D721Med (cell line): ENCODE measurements around the gene TCHHL1.

Experiments used
- DNase-seq: peaks from one replicate; pipeline ENCODE4 v3.0.0; 2011; ENCODE audit warnings: low spot score; ENCODE audit not compliant: insufficient read length
- FAIRE-seq: peaks from 2 replicates; lab custom pipeline; 2011; peaks lifted over from hg19 to GRCh38; lab: Jason Lieb, UNC
- TF ChIP-seq, protein P1 (sequence below): IDR thresholded peaks from 2 replicates; pipeline ENCODE4 v1.5.1; 2012; ENCODE audit warnings: mild to moderate bottlenecking, control low read depth; ENCODE audit not compliant: insufficient read depth; ENCODE audit errors: missing control alignments

TCHHL1 gene

DNA sequence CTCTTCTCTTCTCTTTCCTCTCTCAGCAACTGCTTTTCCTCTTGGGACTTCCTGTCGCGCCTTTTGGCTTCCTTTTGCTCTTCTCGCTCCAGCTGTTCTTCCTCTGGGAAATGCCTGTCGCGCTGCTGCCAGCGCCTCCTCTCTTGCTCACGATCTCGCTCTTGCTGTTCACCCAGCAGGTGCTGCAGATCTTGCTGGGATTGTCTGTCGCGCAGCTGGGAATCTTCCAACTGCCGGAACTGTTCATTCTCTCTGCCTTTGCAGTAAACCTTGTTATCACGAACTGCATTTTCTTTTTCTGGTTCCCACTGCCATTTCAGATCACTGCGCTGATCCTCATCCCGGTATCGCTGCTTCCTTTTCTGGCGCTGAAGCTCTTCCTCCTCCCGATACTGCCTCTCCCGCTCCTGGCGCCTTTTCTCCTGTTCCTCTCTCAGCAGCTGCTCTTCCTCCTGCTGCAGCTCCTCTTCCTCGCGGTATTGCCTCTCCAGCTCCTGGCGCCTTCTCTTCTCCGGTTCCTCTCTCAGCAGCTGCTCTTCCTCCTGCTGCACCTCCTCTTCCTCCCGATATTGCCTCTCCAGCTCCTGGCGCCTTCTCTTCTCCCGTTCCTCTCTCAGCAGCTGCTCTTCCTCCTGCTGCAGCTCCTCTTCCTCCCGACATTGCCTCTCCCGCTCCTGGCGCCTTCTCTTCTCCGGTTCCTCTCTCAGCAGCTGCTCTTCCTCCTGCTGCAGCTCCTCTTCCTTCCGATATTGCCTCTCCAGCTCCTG lies 20.6 kb upstream of the TCHHL1 start:
- FAIRE-seq = no peak
- DNase-seq = no peak
- TF ChIP-seq, protein P1, sequence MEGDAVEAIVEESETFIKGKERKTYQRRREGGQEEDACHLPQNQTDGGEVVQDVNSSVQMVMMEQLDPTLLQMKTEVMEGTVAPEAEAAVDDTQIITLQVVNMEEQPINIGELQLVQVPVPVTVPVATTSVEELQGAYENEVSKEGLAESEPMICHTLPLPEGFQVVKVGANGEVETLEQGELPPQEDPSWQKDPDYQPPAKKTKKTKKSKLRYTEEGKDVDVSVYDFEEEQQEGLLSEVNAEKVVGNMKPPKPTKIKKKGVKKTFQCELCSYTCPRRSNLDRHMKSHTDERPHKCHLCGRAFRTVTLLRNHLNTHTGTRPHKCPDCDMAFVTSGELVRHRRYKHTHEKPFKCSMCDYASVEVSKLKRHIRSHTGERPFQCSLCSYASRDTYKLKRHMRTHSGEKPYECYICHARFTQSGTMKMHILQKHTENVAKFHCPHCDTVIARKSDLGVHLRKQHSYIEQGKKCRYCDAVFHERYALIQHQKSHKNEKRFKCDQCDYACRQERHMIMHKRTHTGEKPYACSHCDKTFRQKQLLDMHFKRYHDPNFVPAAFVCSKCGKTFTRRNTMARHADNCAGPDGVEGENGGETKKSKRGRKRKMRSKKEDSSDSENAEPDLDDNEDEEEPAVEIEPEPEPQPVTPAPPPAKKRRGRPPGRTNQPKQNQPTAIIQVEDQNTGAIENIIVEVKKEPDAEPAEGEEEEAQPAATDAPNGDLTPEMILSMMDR = no peak

DNA sequence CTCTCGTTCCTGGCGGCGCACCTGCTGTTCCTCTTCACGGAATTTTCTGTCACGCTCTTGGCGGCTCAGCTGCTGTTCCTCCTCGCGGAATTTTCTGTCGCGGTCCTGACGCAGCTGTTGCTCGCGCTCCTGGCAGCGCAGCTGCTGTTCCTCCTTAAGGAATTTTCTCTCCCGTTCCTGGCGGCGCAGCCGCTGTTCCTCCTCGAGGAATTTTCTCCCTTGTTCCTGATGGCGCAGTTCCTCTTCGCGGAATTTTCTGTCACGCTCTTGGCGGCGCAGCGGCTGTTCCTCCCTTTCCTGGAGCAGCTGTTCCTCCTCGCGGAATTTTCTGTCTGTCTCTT lies 20.0 kb upstream of the TCHHL1 start:
- FAIRE-seq = no peak

DNA sequence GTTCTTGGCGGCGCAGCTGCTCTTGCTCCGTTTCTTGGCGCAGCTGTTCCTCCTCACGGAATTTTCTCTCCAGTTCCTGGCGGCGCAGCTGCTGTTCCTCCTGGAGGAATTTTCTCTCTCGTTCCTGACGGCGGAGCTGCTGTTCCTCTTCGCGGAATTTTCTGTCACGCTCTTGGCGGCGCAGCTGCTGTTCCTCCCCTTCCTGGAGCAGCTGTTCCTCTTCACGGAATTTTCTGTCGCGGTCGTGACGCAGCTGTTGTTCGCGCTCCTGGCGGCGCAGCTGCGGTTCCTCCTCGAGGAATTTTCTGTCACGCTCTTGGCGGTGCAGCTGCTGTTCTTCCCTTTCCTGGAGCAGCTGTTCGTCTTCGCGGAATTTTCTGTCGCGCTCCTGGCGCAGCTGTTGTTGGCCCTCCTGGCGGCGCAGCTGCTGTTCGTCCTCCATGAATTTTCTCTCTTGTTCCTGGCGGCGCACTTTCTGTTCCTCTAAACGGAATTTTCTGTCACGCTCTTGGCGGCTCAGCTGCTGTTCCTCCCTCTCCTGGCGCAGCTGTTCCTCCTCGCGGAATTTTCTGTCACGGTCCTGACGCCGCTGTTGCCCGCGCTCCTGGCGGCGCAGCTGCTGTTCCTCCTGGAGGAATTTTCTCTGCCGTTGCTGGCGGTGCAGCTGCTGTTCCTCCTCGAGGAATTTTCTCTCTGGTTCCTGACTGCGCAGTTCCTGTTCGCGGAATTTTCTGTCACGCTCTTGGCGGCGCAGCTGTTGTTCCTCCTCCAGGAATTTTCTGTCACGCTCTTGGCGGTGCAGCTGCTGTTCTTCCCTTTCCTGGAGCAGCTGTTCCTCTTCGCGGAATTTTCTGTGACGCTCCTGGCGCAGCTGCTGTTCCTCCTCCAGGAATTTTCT lies 19.4 kb upstream of the TCHHL1 start:
- TF ChIP-seq, protein P1 = no peak
- FAIRE-seq (no peak), DNase-seq (no peak)

More for the DNA sequence above, 20.0 kb upstream of the TCHHL1 start:
- DNase-seq = no peak
- TF ChIP-seq, protein P1 = no peak

DNA sequence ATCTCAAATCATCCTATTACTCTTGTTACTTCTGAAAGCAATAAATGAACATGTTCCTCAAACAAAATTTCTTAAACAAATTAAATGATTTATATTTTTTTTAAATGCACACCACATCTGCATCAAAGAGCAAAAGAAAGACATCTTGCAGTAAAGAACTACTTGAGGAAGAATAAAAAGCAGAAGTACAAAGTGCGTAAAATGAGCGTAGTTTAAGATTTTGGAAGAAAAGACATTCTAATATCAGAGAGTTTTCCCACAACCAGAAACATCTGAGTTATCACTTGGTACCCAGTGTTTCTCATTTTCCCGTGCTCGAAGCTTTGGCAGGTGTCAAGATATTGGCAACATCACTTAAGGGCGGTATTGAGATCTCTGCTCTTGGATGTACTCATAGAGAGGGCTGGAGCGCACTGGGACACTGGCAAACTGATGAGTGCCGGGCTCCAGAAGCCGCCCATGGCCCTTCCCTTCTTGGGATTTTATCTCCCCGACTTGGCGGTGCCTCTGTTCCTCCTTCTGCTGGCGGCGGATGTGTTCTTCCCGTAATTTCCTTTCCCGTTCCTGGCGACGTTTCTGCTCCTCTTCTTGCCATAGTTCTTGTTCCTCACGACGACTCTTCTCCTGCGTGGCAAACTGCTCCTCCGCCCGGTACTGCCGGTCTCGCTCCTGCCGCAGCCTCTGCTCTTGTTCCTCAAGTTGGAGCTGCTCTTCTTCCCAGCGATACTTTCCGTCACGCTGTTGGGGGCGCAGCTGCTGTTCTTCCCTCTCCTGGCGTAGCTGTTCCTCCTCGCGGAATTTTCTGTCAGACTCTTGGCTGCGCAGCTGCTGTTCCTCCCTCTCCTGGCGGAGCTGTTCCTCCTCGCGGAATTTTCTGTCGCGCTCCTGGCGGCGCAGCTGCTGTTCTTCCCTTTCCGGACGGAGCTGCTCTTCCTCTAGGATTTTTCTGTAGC lies 18.4 kb upstream of the TCHHL1 start:
- FAIRE-seq (no peak), DNase-seq (no peak)
- TF ChIP-seq, protein P1 = no peak

DNA sequence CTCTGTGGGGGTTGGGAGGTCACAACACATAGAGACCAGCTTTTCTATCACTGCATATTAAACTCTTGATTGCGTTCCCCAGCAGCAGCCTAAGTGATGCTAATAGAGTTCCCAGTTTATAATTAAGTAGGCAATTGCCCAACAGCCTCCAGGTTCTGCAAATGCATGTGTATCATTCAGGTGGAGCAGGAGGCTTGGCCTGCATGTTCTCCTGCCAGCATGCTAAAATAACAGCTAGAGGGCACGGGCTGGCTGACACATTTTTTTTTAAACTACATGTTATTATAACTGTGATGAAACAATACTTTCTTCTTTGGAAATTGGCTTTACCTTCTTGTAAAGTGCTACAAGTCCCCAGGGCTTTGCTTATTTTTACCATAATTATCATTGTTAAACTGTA lies 16.0 kb upstream of the TCHHL1 start:
- FAIRE-seq = no peak
- TF ChIP-seq, protein P1 = no peak

DNA sequence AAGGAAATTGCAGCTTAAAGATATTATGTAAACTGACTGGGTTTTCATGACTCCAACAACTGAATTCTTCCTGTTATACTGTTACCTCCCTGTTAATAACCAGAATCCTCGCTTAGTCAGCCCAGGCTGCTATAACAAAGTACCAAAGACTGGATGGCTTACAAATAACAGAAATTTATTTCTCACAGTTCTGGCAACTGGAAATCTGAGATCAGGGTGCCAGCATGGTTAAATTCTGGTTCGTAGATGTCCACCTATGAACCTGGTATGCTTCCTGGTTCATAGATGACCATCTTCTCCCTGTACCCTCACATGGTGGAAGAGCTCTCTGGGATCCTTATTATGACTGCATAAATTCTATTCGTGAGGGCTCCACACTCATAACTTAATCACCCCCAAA lies 8.1 kb upstream of the TCHHL1 start:
- TF ChIP-seq, protein P1 = no peak
- FAIRE-seq = no peak
- DNase-seq = no peak

More for the DNA sequence above, 16.0 kb upstream of the TCHHL1 start:
- DNase-seq = no peak
